Activated effector memory CD4-positive, alpha-beta T cell treated with anti-CD3 and anti-CD28 coated beads, Interleukin-2, amount 50 U/mL, for 16 hours (primary cell): ENCODE data around the gene SLC6A6.

Source experiments
- DNase-seq: peaks from one replicate; pipeline ENCODE4 v3.0.0-alpha.2; 2020

Gene SLC6A6

GRCh38 chr3:14528081-14528480, 125.7 kb downstream of the SLC6A6 start:
- DNase-seq, result no peak

GRCh38 chr3:14531856-14532395, 129.5 kb downstream of the SLC6A6 start:
- no peak for DNase-seq

GRCh38 chr3:14532691-14533456, 130.5 kb downstream of the SLC6A6 start:
- no peak for DNase-seq

GRCh38 chr3:14533457-14533958, 131.1 kb downstream of the SLC6A6 start:
- no peak for DNase-seq

- DNase-seq, result no peak
These were observed 132.2 kb downstream of the SLC6A6 start for GRCh38 chr3:14534516-14535191.

GRCh38 chr3:14535616-14536015, 133.2 kb downstream of the SLC6A6 start:
- DNase-seq, result no peak

- no peak for DNase-seq
These were observed 133.8 kb downstream of the SLC6A6 start for GRCh38 chr3:14536055-14536815.

- DNase-seq, result no peak
These were observed 134.6 kb downstream of the SLC6A6 start for GRCh38 chr3:14536837-14537589.

GRCh38 chr3:14537590-14538450, 135.4 kb downstream of the SLC6A6 start:
- no peak for DNase-seq

- DNase-seq, result no peak
These were observed 136.2 kb downstream of the SLC6A6 start for GRCh38 chr3:14538451-14539088.
